Liver (tissue), 3 donors: Measurements from ENCODE around the gene FBXO34.

Experiments
- SP1 ChIP-seq: IDR thresholded peaks from 2 replicates; pipeline ENCODE4 v1.6.1; 2018; ENCODE audit warnings: antibody characterized with exemption, mild to moderate bottlenecking
- TF ChIP-seq, protein P1 (sequence below): IDR thresholded peaks from 2 replicates; pipeline ENCODE4 v1.6.1; 2016; ENCODE audit warnings: antibody characterized with exemption, mild to moderate bottlenecking
- TF ChIP-seq, protein P2 (sequence below): fragments of 150-350 bp; IDR thresholded peaks from 2 replicates; pipeline ENCODE4 v1.5.1; 2017; ENCODE audit warnings: improper control_type of control experiment, low read depth, low read length; ENCODE audit not compliant: missing input control
- donor health status: healthy.
- donor health status: healthy.

DNA sequence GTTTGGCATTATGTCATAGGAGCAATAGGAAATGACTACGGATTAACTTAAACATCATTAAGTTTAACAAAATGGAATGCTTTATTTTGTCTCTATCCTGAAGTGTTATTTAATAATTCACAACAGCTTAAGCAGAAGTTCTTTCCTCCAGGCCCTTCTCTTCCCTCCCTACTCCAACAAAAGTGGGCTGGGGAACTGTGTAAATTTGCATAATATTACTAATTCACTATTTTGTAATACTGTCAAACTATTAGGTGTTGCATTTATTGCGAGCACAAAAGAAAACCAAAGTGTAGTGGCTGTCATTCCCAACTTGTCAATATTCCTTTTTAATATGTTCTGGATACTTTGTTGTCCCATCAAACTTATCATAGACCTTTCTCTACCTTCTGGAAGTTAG lies 70.6 kb downstream of the FBXO34 start:
- TF ChIP-seq, protein P1, sequence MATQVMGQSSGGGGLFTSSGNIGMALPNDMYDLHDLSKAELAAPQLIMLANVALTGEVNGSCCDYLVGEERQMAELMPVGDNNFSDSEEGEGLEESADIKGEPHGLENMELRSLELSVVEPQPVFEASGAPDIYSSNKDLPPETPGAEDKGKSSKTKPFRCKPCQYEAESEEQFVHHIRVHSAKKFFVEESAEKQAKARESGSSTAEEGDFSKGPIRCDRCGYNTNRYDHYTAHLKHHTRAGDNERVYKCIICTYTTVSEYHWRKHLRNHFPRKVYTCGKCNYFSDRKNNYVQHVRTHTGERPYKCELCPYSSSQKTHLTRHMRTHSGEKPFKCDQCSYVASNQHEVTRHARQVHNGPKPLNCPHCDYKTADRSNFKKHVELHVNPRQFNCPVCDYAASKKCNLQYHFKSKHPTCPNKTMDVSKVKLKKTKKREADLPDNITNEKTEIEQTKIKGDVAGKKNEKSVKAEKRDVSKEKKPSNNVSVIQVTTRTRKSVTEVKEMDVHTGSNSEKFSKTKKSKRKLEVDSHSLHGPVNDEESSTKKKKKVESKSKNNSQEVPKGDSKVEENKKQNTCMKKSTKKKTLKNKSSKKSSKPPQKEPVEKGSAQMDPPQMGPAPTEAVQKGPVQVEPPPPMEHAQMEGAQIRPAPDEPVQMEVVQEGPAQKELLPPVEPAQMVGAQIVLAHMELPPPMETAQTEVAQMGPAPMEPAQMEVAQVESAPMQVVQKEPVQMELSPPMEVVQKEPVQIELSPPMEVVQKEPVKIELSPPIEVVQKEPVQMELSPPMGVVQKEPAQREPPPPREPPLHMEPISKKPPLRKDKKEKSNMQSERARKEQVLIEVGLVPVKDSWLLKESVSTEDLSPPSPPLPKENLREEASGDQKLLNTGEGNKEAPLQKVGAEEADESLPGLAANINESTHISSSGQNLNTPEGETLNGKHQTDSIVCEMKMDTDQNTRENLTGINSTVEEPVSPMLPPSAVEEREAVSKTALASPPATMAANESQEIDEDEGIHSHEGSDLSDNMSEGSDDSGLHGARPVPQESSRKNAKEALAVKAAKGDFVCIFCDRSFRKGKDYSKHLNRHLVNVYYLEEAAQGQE = no peak
- TF ChIP-seq, protein P2, sequence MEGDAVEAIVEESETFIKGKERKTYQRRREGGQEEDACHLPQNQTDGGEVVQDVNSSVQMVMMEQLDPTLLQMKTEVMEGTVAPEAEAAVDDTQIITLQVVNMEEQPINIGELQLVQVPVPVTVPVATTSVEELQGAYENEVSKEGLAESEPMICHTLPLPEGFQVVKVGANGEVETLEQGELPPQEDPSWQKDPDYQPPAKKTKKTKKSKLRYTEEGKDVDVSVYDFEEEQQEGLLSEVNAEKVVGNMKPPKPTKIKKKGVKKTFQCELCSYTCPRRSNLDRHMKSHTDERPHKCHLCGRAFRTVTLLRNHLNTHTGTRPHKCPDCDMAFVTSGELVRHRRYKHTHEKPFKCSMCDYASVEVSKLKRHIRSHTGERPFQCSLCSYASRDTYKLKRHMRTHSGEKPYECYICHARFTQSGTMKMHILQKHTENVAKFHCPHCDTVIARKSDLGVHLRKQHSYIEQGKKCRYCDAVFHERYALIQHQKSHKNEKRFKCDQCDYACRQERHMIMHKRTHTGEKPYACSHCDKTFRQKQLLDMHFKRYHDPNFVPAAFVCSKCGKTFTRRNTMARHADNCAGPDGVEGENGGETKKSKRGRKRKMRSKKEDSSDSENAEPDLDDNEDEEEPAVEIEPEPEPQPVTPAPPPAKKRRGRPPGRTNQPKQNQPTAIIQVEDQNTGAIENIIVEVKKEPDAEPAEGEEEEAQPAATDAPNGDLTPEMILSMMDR = no peak
- TF ChIP-seq SP1 = no peak
